ENCODE data around the gene MORC2. TPM values are rescaled to one million over a fixed set of nuclear protein-coding genes. Genes with fewer than 3 reads are reported as not detected.

The MORC2 gene
- total and polyA plus RNA-seq, 2 donors (not counting 1 experiment from before 2014, with no cell fraction given) = 10.1 to 23.1 TPM

DNA sequence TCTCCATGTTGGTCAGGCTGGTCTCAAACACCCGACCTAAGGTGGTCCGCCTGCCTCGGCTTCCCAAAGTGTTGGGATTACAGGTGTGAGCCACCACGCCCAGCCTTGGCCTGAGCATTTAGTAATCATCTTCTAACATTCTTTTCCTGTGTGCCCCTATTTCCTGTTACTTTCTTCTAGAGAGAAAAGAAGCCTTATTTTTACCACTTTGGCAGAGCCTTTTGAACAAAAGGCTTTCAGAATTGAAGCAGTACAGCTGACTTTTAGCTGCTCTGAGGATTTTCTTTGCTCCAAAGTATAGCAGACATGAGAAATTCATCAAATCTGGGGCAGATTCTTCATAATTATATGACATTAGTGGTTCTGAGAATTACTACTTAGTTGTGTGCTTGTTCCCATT is 13.4 kb downstream of the MORC2 start:
- TF ChIP-seq EZH2 (IDR thresholded peaks at IDR 0.05; ENCODE audit: low read length, missing control alignments) (no peak), CTCF (conservative IDR thresholded peaks at IDR 0.05 in 1 of 2, IDR thresholded peaks at IDR 0.05 in 1 of 2; ENCODE audit: low read depth in 1 of 2, low read length in 2 of 2) (no peak)
- Histone ChIP-seq H3K36me3 (ENCODE audit: control insufficient read depth, insufficient read depth, low read length) (no peaks in the 10 kb centered on the region), H3K27ac (ENCODE audit: insufficient read depth, low read length) (no peak overlapping the region), H3K9ac (ENCODE audit: insufficient read depth, low read length) (no peak overlapping the region), H3K4me2 (ENCODE audit: extremely low read depth, insufficient read depth, low read length) (no peak overlapping the region), H3K4me3 (replicated peaks in 1 of 4; ENCODE audit: control extremely low read depth in 1 of 4, insufficient read depth in 1 of 4, low read depth in 3 of 4, low read length in 4 of 4) (no peak overlapping the region), H3K4me1 (ENCODE audit: control insufficient read depth, extremely low read depth, insufficient read depth, low read length) (no peaks in the 10 kb centered on the region), H3K27me3 (ENCODE audit: control insufficient read depth, insufficient read depth, low read length) (no peaks in the 10 kb centered on the region), H3K79me2 (ENCODE audit: control insufficient read depth, insufficient read depth, low read length) (no peaks in the 10 kb centered on the region), H3K9me3 (ENCODE audit: control insufficient read depth, insufficient read depth, low read depth, low read length) (no peaks in the 10 kb centered on the region), H4K20me1 (ENCODE audit: control insufficient read depth, extremely low read depth, insufficient read depth, low read length) (no peaks in the 10 kb centered on the region), H2AFZ (ENCODE audit: low read length) (no peak overlapping the region)
- DNase-seq (ENCODE audit: low read depth in 2 of 2) = no peak

DNA sequence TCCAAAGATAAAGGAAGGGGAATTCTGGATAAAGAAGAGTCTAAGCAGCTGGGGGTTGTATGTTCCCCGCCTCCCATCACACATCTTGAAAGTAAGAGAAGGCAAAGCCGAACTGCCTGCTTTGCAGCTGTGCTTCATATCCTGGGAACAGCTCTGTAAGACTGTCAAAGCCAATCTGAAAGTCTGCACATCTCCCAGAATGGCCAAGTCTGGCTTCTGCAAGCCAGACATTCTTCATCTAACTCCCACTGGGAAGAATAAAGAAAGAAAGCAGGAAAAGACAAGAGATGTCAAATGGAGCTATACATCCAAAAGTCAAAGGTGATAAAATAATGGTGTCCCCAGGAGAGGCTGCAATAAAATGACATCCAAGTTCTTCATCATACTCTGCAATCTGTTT is 15.4 kb downstream of the MORC2 start:
- Histone ChIP-seq H3K36me3 (ENCODE audit: control insufficient read depth, insufficient read depth, low read length) (peaks cover 3% of the 10 kb centered on the region), H2AFZ (ENCODE audit: low read length) (no peak overlapping the region), H3K27me3 (ENCODE audit: control insufficient read depth, insufficient read depth, low read length) (no peaks in the 10 kb centered on the region), H3K4me3 (replicated peaks in 1 of 4; ENCODE audit: control extremely low read depth in 1 of 4, insufficient read depth in 1 of 4, low read depth in 3 of 4, low read length in 4 of 4) (no peak overlapping the region), H3K4me1 (ENCODE audit: control insufficient read depth, extremely low read depth, insufficient read depth, low read length) (no peaks in the 10 kb centered on the region), H3K9me3 (ENCODE audit: control insufficient read depth, insufficient read depth, low read depth, low read length) (no peaks in the 10 kb centered on the region), H3K27ac (ENCODE audit: insufficient read depth, low read length) (no peak overlapping the region), H3K9ac (ENCODE audit: insufficient read depth, low read length) (no peak overlapping the region), H4K20me1 (ENCODE audit: control insufficient read depth, extremely low read depth, insufficient read depth, low read length) (no peaks in the 10 kb centered on the region), H3K4me2 (ENCODE audit: extremely low read depth, insufficient read depth, low read length) (no peak overlapping the region), H3K79me2 (ENCODE audit: control insufficient read depth, insufficient read depth, low read length) (no peaks in the 10 kb centered on the region)
- DNase-seq (ENCODE audit: low read depth in 2 of 2) = no peak
- no peak for TF ChIP-seq CTCF (conservative IDR thresholded peaks at IDR 0.05 in 1 of 2, IDR thresholded peaks at IDR 0.05 in 1 of 2; ENCODE audit: low read depth in 1 of 2, low read length in 2 of 2)
- no peak for TF ChIP-seq EZH2 (IDR thresholded peaks at IDR 0.05; ENCODE audit: low read length, missing control alignments)

DNA sequence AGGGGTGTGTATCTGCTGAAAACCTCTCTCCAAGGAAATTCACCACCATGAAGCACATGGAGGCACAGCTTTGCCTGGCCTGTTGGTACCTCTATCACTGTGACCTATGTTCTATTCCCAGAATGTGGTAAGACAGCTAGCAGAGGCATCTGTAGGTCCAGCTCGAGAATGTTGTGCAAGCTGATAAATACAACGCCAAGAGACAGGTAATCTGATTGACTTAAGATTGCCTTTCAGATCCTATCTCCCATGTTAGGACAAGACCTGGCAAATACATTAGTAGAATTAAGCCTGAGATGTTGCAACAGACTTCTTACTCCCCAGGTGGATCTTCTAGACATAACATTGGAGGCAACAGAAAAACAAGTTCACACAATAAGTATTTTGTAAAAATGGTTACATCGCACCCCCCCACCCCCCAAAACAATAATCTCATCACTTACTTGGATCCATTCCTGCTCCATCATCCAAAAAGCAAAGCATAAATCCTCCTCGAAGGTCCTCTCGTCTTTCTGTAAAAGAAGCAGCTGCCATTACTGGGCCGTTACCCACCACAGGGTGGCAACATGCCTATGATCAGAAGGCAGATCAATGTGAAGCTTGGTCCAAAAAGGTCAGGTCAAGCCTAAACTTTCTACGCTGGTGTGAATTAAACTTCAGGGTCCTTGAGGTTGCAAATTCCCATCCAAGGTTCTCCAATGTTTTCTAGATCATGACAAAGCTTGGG is 18.5 kb downstream of the MORC2 start:
- TF ChIP-seq CTCF (conservative IDR thresholded peaks at IDR 0.05 in 1 of 2, IDR thresholded peaks at IDR 0.05 in 1 of 2; ENCODE audit: low read depth in 1 of 2, low read length in 2 of 2) (peak in 1 of 2 donors; percentile 14), EZH2 (IDR thresholded peaks at IDR 0.05; ENCODE audit: low read length, missing control alignments) (no peak)
- H3K4me3 ChIP-seq (replicated peaks in 1 of 4; ENCODE audit: control extremely low read depth in 1 of 4, insufficient read depth in 1 of 4, low read depth in 3 of 4, low read length in 4 of 4) = no peak overlapping the region
- H3K27ac ChIP-seq (ENCODE audit: insufficient read depth, low read length) = no peak overlapping the region

More for the DNA sequence above, 18.5 kb downstream of the MORC2 start:
- H3K36me3 ChIP-seq (ENCODE audit: control insufficient read depth, insufficient read depth, low read length) = peaks cover 16% of the 10 kb centered on the region
- no peak overlapping the region for H2AFZ ChIP-seq (ENCODE audit: low read length)
- H3K79me2 ChIP-seq (ENCODE audit: control insufficient read depth, insufficient read depth, low read length) = no peaks in the 10 kb centered on the region
- H3K4me2 ChIP-seq (ENCODE audit: extremely low read depth, insufficient read depth, low read length) = no peak overlapping the region
- no peaks in the 10 kb centered on the region for H3K9me3 ChIP-seq (ENCODE audit: control insufficient read depth, insufficient read depth, low read depth, low read length)
- no peaks in the 10 kb centered on the region for H3K27me3 ChIP-seq (ENCODE audit: control insufficient read depth, insufficient read depth, low read length)
- no peak for DNase-seq (ENCODE audit: low read depth in 2 of 2)
- H4K20me1 ChIP-seq (ENCODE audit: control insufficient read depth, extremely low read depth, insufficient read depth, low read length) = no peaks in the 10 kb centered on the region
- H3K4me1 ChIP-seq (ENCODE audit: control insufficient read depth, extremely low read depth, insufficient read depth, low read length) = no peaks in the 10 kb centered on the region
- no peak overlapping the region for H3K9ac ChIP-seq (ENCODE audit: insufficient read depth, low read length)
